H9 (cell line): Measurements from ENCODE around the gene CCDC71L. TPM values are rescaled to one million over a fixed set of nuclear protein-coding genes. Genes with fewer than 3 reads are reported as not detected.

Source experiments
- DNase-seq: peaks from one replicate; pipeline ENCODE4 v3.0.0-alpha.2; 2017
- H2AFZ ChIP-seq: one replicate; pipeline ENCODE4 v1.6.1; 2013; ENCODE audit warnings: mild to moderate bottlenecking, low read length, control low read depth, moderate library complexity
- H2AK5ac ChIP-seq: 2 replicates; pipeline ENCODE4 v1.6.1; 2013; ENCODE audit warnings: low read length, control low read depth, mixed read lengths; ENCODE audit not compliant: insufficient read length
- H2BK120ac ChIP-seq: one replicate; pipeline ENCODE4 v1.6.1; 2013; ENCODE audit warnings: low read depth, mild to moderate bottlenecking, low read length, control low read depth, inconsistent platforms; ENCODE audit not compliant: poor library complexity, severe bottlenecking
- H2BK12ac ChIP-seq: 2 replicates; pipeline ENCODE4 v1.6.1; 2013; ENCODE audit warnings: low read length, control low read depth, mixed read lengths, low read depth; ENCODE audit not compliant: insufficient read length
- H2BK15ac ChIP-seq: 2 replicates; pipeline ENCODE4 v1.6.1; 2013; ENCODE audit warnings: low read depth, low read length, control low read depth
- H2BK20ac ChIP-seq: one replicate; pipeline ENCODE4 v1.6.1; 2013; ENCODE audit warnings: low read depth, mild to moderate bottlenecking, low read length, control low read depth, inconsistent platforms; ENCODE audit not compliant: poor library complexity, severe bottlenecking
- H2BK5ac ChIP-seq: 2 replicates; pipeline ENCODE4 v1.6.1; 2013; ENCODE audit warnings: low read length, control low read depth, mixed read lengths; ENCODE audit not compliant: insufficient read length
- H3K14ac ChIP-seq: 2 replicates; pipeline ENCODE4 v1.6.1; 2013; ENCODE audit warnings: low read length, control low read depth; ENCODE audit not compliant: insufficient read depth
- H3K18ac ChIP-seq: 2 replicates; pipeline ENCODE4 v1.6.1; 2013; ENCODE audit warnings: low read depth, mild to moderate bottlenecking, mixed read lengths, low read length, control low read depth; ENCODE audit not compliant: insufficient read length
- H3K23ac ChIP-seq: 2 replicates; pipeline ENCODE4 v1.6.1; 2013; ENCODE audit warnings: low read length, control low read depth, mixed read lengths, low read depth; ENCODE audit not compliant: insufficient read length
- H3K23me2 ChIP-seq: 2 replicates; pipeline ENCODE4 v1.6.1; 2013; ENCODE audit warnings: low read depth, mild to moderate bottlenecking, mixed read lengths, low read length, control low read depth; ENCODE audit not compliant: insufficient read length, poor library complexity, severe bottlenecking
- H3K27ac ChIP-seq: 2 replicates; pipeline ENCODE4 v1.5.1; 2013; ENCODE audit warnings: low read length, control low read depth, mixed read lengths, low read depth; ENCODE audit not compliant: insufficient read length
- H3K27me3 ChIP-seq: 2 replicates; pipeline ENCODE4 v1.6.1; 2013; ENCODE audit warnings: low read length, control low read depth, inconsistent platforms; ENCODE audit not compliant: insufficient read depth
- H3K4ac ChIP-seq: 2 replicates; pipeline ENCODE4 v1.6.1; 2013; ENCODE audit warnings: low read depth, mild to moderate bottlenecking, control low read depth, inconsistent platforms, low read length, moderate library complexity
- H3K4me1 ChIP-seq: 2 replicates; pipeline ENCODE4 v1.6.1; 2013; ENCODE audit warnings: low read length, control low read depth, inconsistent platforms; ENCODE audit not compliant: insufficient read depth
- H3K4me2 ChIP-seq: 2 replicates; pipeline ENCODE4 v1.6.1; 2013; ENCODE audit warnings: low read length, control low read depth, mixed read lengths; ENCODE audit not compliant: insufficient read length, insufficient read depth
- H3K56ac ChIP-seq: 2 replicates; pipeline ENCODE4 v1.6.1; 2013; ENCODE audit warnings: low read depth, mild to moderate bottlenecking, mixed read lengths, low read length, control low read depth; ENCODE audit not compliant: insufficient read length
- H3K79me1 ChIP-seq: 2 replicates; pipeline ENCODE4 v1.6.1; 2013; ENCODE audit warnings: low read depth, mild to moderate bottlenecking, moderate library complexity, low read length, control low read depth, inconsistent platforms; ENCODE audit not compliant: insufficient read depth, poor library complexity, severe bottlenecking
- H3K79me2 ChIP-seq: 2 replicates; pipeline ENCODE4 v1.6.1; 2013; ENCODE audit warnings: low read length, control low read depth, inconsistent platforms; ENCODE audit not compliant: insufficient read depth
- H3K9ac ChIP-seq: 2 replicates; pipeline ENCODE4 v1.6.1; 2013; ENCODE audit warnings: low read length, control low read depth, mixed read lengths; ENCODE audit not compliant: insufficient read length; ENCODE audit errors: extremely low read depth
- H3K9me3 ChIP-seq: one replicate; pipeline ENCODE4 v1.6.1; 2013; ENCODE audit warnings: low read depth, low read length, inconsistent platforms; ENCODE audit not compliant: control insufficient read depth
- H3T11ph ChIP-seq: one replicate; pipeline ENCODE4 v1.6.1; 2013; ENCODE audit warnings: mild to moderate bottlenecking, low read length, control low read depth, inconsistent platforms
- H4K20me1 ChIP-seq: one replicate; pipeline ENCODE4 v1.6.1; 2013; ENCODE audit not compliant: control insufficient read depth, insufficient read length, insufficient read depth
- H4K5ac ChIP-seq: 2 replicates; pipeline ENCODE4 v1.6.1; 2013; ENCODE audit warnings: low read depth, mild to moderate bottlenecking, mixed read lengths, low read length, control low read depth; ENCODE audit not compliant: insufficient read length
- H4K8ac ChIP-seq: replicated peaks from 2 replicates; pipeline ENCODE4 v1.6.1; 2013; ENCODE audit warnings: low read length, control low read depth, mixed read lengths, low read depth; ENCODE audit not compliant: insufficient read length
- H4K91ac ChIP-seq: 2 replicates; pipeline ENCODE4 v1.6.1; 2013; ENCODE audit warnings: low read depth, mild to moderate bottlenecking, moderate library complexity, mixed read lengths, low read length, control low read depth; ENCODE audit not compliant: insufficient read length
- H3K27ac Mint-ChIP-seq, 3 experiments: 2 replicates in 2 of 3; 3 replicates in 1 of 3; pipeline ENCODE4 v1.8.0; 2020 to 2021; ENCODE audit warnings: mixed read lengths in 3 of 3, mild to moderate bottlenecking in 1 of 3, moderate library complexity in 1 of 3
- H3K27me3 Mint-ChIP-seq: 2 replicates; pipeline ENCODE4 v1.8.0; 2021; ENCODE audit warnings: low read depth, mild to moderate bottlenecking, moderate library complexity, mixed read lengths
- H3K36me3 Mint-ChIP-seq, 3 experiments: 2 replicates in 2 of 3; 3 replicates in 1 of 3; pipeline ENCODE4 v1.8.0; 2020 to 2021; ENCODE audit warnings: low read depth in 3 of 3, mixed read lengths in 3 of 3; ENCODE audit not compliant: insufficient read depth in 1 of 3
- H3K4me1 Mint-ChIP-seq, 2 experiments: 2 replicates each; pipeline ENCODE4 v1.8.0; 2020; ENCODE audit warnings: mixed read lengths in 2 of 2
- H3K4me3 Mint-ChIP-seq, 2 experiments: 2 replicates in 1 of 2; 3 replicates in 1 of 2; pipeline ENCODE4 v1.8.0; 2020 to 2021; ENCODE audit warnings: mild to moderate bottlenecking in 2 of 2, mixed read lengths in 2 of 2, moderate library complexity in 1 of 2
- H3K9me3 Mint-ChIP-seq, 2 experiments: 2 replicates in 1 of 2; 3 replicates in 1 of 2; pipeline ENCODE4 v1.8.0; 2020; ENCODE audit warnings: mild to moderate bottlenecking in 2 of 2, mixed read lengths in 2 of 2, moderate library complexity in 1 of 2
- WGBS: extraction: QIAGEN DNeasy Blood & Tissue Kit; methylation state at CpG from one replicate; pipeline ENCODE4 v1.1.7; 2013; ENCODE audit warnings: missing lambda C conversion rate, low lambda C conversion rate, mixed read lengths; ENCODE audit not compliant: insufficient read length; ENCODE audit errors: extremely low coverage; 5-methylcytosine and 5-hydroxymethylcytosine counted together
- total RNA-seq: library from RNA; stranded (reverse); gene quantifications from 2 replicates; pipeline ENCODE4 v1.2.1, GENCODE V29; 2021
- TF ChIP-seq, protein P1 (sequence below): fragments of 200-600 bp; sonication (generic); conservative IDR thresholded peaks from 3 replicates; pipeline ENCODE4 v1.8.0; 2021; ENCODE audit warnings: antibody characterized with exemption, mild to moderate bottlenecking

CCDC71L gene
- total RNA-seq, 1 experiment from 2014 or later: 13.7 TPM

DNA sequence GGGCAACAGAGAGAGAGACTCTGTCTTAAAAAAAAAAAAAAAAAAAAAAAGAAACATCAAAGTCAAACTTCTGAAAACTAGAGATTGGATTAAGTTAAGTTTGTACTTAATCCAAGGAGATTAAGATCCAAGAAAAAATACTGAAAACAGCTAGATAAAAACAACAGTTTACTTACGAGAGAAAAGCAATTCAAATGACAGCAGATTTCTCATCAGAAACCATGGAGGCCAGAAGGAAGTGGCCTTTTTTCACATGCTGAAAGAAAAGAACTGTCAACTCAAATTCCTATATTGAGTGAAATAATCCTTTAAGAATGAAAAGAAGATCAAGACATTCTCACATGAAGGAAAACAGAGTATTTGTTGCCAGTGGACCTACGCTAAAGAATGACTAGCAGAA lies 5.4 kb upstream of the CCDC71L start:
- Mint-ChIP-seq H3K27ac (no peak overlapping the region), H3K4me3 (no peak overlapping the region), H3K27me3 (no peaks in the 10 kb centered on the region; the same call in none of the 2 replicates), H3K9me3 (peaks cover 0 to 5% of the 10 kb centered on the region in 2 experiments; a peak in 2 of 5 replicates), H3K36me3 (no peaks in the 10 kb centered on the region; a peak in 1 of 7 replicates), H3K4me1 (peaks cover 0 to 2% of the 10 kb centered on the region in 2 experiments; a peak in 1 of 4 replicates)
- no CpG with 5 or more reads among the region's 2 CpGs for WGBS
- Histone ChIP-seq H3K4ac (no peak overlapping the region), H3K18ac (no peak overlapping the region), H2AFZ (no peak overlapping the region), H3K79me1 (no peaks in the 10 kb centered on the region), H4K91ac (no peak overlapping the region), H3K56ac (no peak overlapping the region), H3K4me1 (no peaks in the 10 kb centered on the region), H2BK20ac (no peak overlapping the region), H3K27me3 (no peaks in the 10 kb centered on the region), H2BK120ac (no peak overlapping the region), H3K27ac (no peak overlapping the region), H3K23ac (no peak overlapping the region), H3T11ph (no peak overlapping the region), H4K5ac (no peak overlapping the region), H3K14ac (no peak overlapping the region), H3K4me2 (no peak overlapping the region), H3K9me3 (no peaks in the 10 kb centered on the region), H4K20me1 (no peaks in the 10 kb centered on the region), H2BK5ac (no peak overlapping the region), H3K23me2 (no peaks in the 10 kb centered on the region), H3K9ac (no peak overlapping the region), H2BK15ac (no peak overlapping the region), H4K8ac (no peak overlapping the region), H2AK5ac (no peak overlapping the region), H3K79me2 (no peaks in the 10 kb centered on the region; the same call in 1 of the 2 replicates), H2BK12ac (no peak overlapping the region)
- no peak for DNase-seq
- TF ChIP-seq, protein P1, sequence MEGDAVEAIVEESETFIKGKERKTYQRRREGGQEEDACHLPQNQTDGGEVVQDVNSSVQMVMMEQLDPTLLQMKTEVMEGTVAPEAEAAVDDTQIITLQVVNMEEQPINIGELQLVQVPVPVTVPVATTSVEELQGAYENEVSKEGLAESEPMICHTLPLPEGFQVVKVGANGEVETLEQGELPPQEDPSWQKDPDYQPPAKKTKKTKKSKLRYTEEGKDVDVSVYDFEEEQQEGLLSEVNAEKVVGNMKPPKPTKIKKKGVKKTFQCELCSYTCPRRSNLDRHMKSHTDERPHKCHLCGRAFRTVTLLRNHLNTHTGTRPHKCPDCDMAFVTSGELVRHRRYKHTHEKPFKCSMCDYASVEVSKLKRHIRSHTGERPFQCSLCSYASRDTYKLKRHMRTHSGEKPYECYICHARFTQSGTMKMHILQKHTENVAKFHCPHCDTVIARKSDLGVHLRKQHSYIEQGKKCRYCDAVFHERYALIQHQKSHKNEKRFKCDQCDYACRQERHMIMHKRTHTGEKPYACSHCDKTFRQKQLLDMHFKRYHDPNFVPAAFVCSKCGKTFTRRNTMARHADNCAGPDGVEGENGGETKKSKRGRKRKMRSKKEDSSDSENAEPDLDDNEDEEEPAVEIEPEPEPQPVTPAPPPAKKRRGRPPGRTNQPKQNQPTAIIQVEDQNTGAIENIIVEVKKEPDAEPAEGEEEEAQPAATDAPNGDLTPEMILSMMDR: no peak
